Activated gamma-delta T cell treated with anti-CD3 and anti-CD28 coated beads, Interleukin-2, amount 50 U/mL, for 16 hours (primary cell): ENCODE measurements around the gene MAPKAPK2.

Source experiments
- DNase-seq: peaks from one replicate; pipeline ENCODE4 v3.0.0-alpha.2; 2020; ENCODE audit warnings: low read depth

Gene MAPKAPK2

GRCh38 chr1:206703661-206704060 lies 19.0 kb downstream of the MAPKAPK2 start:
- DNase-seq, result peak; percentile 55

GRCh38 chr1:206704226-206704625 lies 19.5 kb downstream of the MAPKAPK2 start:
- DNase-seq, result no peak

- no peak for DNase-seq
Observed at GRCh38 chr1:206705191-206705590, 20.5 kb downstream of the MAPKAPK2 start.

GRCh38 chr1:206705726-206706297 lies 21.1 kb downstream of the MAPKAPK2 start:
- no peak for DNase-seq

GRCh38 chr1:206706298-206706791 lies 21.6 kb downstream of the MAPKAPK2 start:
- DNase-seq, result no peak

GRCh38 chr1:206706806-206707366 lies 22.2 kb downstream of the MAPKAPK2 start:
- no peak for DNase-seq

GRCh38 chr1:206708058-206708457 lies 23.4 kb downstream of the MAPKAPK2 start:
- DNase-seq, result no peak

GRCh38 chr1:206708882-206709281 lies 24.2 kb downstream of the MAPKAPK2 start:
- no peak for DNase-seq

- no peak for DNase-seq
Observed at GRCh38 chr1:206709322-206709721, 24.6 kb downstream of the MAPKAPK2 start.

- no peak for DNase-seq
Observed at GRCh38 chr1:206709772-206710459, 25.2 kb downstream of the MAPKAPK2 start.

- DNase-seq, result no peak
Observed at GRCh38 chr1:206710460-206710823, 25.7 kb downstream of the MAPKAPK2 start.

GRCh38 chr1:206713070-206713469 lies 28.4 kb downstream of the MAPKAPK2 start:
- DNase-seq, result no peak

GRCh38 chr1:206713910-206714312 lies 29.2 kb downstream of the MAPKAPK2 start:
- DNase-seq, result no peak

- no peak for DNase-seq
Observed at GRCh38 chr1:206714331-206715058, 29.8 kb downstream of the MAPKAPK2 start.

- DNase-seq, result no peak
Observed at GRCh38 chr1:206715120-206715519, 30.4 kb downstream of the MAPKAPK2 start.

- DNase-seq, result no peak
Observed at GRCh38 chr1:206715552-206716158, 30.9 kb downstream of the MAPKAPK2 start.

GRCh38 chr1:206716159-206716869 lies 31.6 kb downstream of the MAPKAPK2 start:
- no peak for DNase-seq

- DNase-seq, result no peak
Observed at GRCh38 chr1:206716870-206717673, 32.4 kb downstream of the MAPKAPK2 start.

GRCh38 chr1:206717674-206717989 lies 32.9 kb downstream of the MAPKAPK2 start:
- DNase-seq, result no peak

- DNase-seq, result no peak
Observed at GRCh38 chr1:206719169-206719839, 34.6 kb downstream of the MAPKAPK2 start.
